Adrenal gland (tissue), 5 donors: ENCODE data around the gene CPXM2.

Experiments used
- POLR2A ChIP-seq, 2 donors: fragments of 450-650 bp; IDR thresholded peaks; one replicate each; pipeline ENCODE4 v1.6.1; 2017; ENCODE audit warnings: antibody characterized with exemption in 2 of 2, mild to moderate bottlenecking in 2 of 2, moderate library complexity in 1 of 2
- TF ChIP-seq, protein P1 (sequence below), 6 experiments: fragments of 450-650 bp in 4 of 6; fragments of 200-600 bp in 2 of 6; sonication (generic) in 1 of 6; IDR thresholded peaks; 1 replicate in 5 of 6; 2 replicates in 1 of 6; pipeline versions ENCODE4 v1.5.1 to v1.8.0; 2016 to 2021; ENCODE audit warnings: antibody characterized with exemption in 6 of 6, mild to moderate bottlenecking in 2 of 6, moderate library complexity in 1 of 6
- donor health status: DM: no; HTN: no; CAD: no.

DNA sequence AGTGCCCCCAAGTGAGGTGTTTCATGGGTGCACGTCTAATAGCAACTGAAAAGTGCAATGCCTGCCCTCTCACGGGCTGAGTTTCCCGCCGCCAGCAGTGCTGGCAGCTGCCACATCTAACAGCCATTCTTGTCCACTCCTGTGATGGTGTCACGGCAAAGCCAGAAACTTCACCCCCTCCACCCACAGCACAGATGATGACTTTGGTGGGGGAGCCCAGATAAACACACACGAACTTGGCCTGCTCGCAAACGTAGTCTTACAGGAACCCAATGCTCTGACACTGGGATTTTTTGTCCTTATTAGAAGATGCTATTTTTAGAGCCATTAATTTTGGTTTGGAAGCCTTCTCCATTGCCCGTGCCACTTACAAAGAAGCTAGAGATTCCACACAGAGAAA lies 26.7 kb downstream of the CPXM2 start:
- TF ChIP-seq, protein P1, sequence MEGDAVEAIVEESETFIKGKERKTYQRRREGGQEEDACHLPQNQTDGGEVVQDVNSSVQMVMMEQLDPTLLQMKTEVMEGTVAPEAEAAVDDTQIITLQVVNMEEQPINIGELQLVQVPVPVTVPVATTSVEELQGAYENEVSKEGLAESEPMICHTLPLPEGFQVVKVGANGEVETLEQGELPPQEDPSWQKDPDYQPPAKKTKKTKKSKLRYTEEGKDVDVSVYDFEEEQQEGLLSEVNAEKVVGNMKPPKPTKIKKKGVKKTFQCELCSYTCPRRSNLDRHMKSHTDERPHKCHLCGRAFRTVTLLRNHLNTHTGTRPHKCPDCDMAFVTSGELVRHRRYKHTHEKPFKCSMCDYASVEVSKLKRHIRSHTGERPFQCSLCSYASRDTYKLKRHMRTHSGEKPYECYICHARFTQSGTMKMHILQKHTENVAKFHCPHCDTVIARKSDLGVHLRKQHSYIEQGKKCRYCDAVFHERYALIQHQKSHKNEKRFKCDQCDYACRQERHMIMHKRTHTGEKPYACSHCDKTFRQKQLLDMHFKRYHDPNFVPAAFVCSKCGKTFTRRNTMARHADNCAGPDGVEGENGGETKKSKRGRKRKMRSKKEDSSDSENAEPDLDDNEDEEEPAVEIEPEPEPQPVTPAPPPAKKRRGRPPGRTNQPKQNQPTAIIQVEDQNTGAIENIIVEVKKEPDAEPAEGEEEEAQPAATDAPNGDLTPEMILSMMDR (IDR thresholded peaks at IDR 0.05) = no peak
- no peak for TF ChIP-seq POLR2A (IDR thresholded peaks at IDR 0.05)
